Rectal smooth muscle tissue (tissue), 1 donor: ENCODE results near the gene UGT1A9.
"Not testable (repeated sequence)": the region's sequence is repeated elsewhere in the genome, so short reads cannot be mapped to it uniquely, and the experiment has no call there.

Source experiments
- H3K27ac ChIP-seq: one replicate; pipeline ENCODE4 v1.7.0; 2013; ENCODE audit warnings: low read depth, low read length, inconsistent platforms
- H3K27me3 ChIP-seq: one replicate; pipeline ENCODE4 v1.7.0; 2013; ENCODE audit warnings: low read length; ENCODE audit not compliant: control insufficient read depth, insufficient read depth
- H3K36me3 ChIP-seq: one replicate; pipeline ENCODE4 v1.7.0; 2013; ENCODE audit warnings: low read length; ENCODE audit not compliant: control insufficient read depth, insufficient read depth
- H3K4me1 ChIP-seq: one replicate; pipeline ENCODE4 v1.7.0; 2013; ENCODE audit warnings: low read length; ENCODE audit not compliant: control insufficient read depth, insufficient read depth
- H3K4me3 ChIP-seq: one replicate; pipeline ENCODE4 v1.7.0; 2013; ENCODE audit warnings: low read length
- H3K9ac ChIP-seq: one replicate; pipeline ENCODE4 v1.7.0; 2013; ENCODE audit warnings: low read length

UGT1A9 gene

DNA sequence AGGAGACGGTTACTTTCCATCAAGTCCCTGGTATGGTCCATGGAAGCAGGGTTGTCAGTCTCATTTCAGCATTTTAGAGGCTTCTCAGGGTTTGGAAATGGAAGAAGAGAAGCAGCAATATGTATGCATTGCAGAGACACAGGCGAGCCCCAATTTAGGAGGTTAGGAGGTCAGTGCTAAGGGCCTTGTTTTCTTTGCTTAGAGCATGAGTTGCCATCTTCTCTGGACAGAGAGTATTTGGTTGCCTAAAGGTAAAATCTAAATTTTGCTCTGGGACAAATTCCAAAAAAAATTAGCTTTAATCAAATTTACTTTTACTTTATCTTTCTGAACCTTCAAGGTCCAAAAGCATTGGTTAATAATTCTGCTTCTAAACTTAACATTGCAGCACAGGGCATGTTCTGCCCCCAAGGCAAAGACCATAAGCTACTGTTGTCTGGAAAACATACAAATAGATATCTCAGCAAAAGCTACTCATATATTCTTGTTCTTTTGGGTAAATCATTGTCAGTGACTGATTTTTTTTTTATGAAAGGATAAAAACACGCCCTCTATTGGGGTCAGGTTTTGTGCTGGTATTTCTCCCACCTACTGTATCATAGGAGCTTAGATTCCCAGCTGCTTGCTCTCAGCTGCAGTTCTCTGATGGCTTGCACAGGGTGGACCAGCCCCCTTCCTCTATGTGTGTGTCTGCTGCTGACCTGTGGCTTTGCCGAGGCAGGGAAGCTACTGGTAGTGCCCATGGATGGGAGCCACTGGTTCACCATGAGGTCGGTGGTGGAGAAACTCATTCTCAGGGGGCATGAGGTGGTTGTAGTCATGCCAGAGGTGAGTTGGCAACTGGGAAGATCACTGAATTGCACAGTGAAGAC is at the start of gene UGT1A9:
UGT1A9 (plus strand) TSS at position 609 of the 872 bp plus-strand sequence; CDS start at position 646, 37 bp downstream.
- Histone ChIP-seq H3K4me1 (no peaks in the 10 kb centered on the region), H3K9ac (no peak within 1 kb of the TSS)

DNA sequence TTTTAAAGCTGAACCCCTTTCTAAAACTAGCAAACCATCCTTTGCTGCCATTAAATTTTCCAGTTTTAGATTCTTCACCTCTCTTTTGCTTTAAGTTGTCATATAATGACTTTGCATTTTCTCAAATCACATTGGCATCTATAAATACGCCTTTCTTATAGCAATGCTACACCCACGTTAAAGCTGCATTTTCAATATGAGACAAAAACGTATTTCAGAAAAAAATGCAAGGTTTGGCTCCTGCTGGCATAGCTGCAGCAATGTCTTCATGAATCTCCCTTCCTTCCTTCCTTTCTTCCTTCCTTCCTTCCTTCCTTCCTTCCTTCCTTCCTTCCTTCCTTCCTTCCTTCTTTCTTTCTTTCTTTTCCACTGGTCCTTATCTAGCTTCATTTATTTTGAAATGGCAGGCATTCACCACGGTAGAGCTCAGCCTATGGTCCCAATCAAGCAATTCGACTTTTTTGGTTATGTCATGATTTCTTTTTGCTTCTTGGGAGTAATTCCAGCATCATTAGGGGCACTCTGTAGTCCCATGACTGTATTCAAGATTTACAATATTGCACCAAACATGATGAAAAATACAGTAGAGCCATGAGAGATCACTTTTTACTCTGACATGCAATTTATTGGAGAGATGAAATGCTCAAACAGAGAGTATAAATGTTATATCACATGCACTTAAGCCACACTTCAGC is 44.2 kb upstream of the UGT1A9 start:
- H3K36me3 ChIP-seq = no peaks in the 10 kb centered on the region
- H3K9ac ChIP-seq = no peak overlapping the region
- no peaks in the 10 kb centered on the region for H3K4me1 ChIP-seq
- no peak overlapping the region for H3K4me3 ChIP-seq
- no peak overlapping the region for H3K27ac ChIP-seq
- H3K27me3 ChIP-seq = no peaks in the 10 kb centered on the region

More for the DNA sequence above, at the start of gene UGT1A9:
- Histone ChIP-seq H3K27ac (no peak within 1 kb of the TSS), H3K36me3 (no peaks in the 10 kb centered on the region), H3K27me3 (no peaks in the 10 kb centered on the region), H3K4me3 (no peak within 1 kb of the TSS)

DNA sequence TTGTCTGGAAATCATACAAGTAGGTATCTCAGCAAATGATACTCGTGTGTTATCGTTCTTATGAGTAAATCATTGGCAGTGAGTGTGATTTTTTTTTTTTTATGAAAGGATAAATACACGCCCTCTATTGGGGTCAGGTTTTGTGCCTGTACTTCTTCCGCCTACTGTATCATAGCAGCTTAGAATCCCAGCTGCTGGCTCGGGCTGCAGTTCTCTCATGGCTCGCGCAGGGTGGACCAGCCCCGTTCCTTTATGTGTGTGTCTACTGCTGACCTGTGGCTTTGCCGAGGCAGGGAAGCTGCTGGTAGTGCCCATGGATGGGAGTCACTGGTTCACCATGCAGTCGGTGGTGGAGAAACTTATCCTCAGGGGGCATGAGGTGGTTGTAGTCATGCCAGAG is 35.4 kb upstream of the UGT1A9 start, which contains the start of gene UGT1A10:
UGT1A10 (plus strand) TSS at position 143 of the 400 bp plus-strand sequence; CDS start at position 218, 75 bp downstream.
- not testable (repeated sequence) for H3K36me3 ChIP-seq, H3K27ac ChIP-seq, H3K9ac ChIP-seq, H3K27me3 ChIP-seq, H3K4me1 ChIP-seq
- peak within 1 kb of the TSS; percentile 25 for H3K4me3 ChIP-seq

DNA sequence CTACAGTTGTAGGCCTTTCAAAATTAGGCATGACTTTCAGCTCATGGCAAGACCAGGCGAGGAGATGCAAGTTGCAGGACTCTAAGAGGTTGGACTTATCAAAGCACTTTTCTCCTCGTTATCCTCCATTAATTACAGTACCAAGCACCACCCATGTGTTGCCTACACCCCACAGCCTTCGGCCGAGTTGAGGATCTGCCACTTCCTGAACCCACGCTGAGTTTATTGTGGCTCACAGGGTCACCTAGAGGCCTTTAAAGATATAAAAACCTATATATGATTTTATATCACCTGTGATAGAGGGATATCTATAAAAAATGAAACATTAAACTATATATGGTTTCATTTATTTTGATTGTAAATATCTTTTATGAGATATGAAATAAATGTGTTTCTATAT is 32.9 kb upstream of the UGT1A9 start:
- Histone ChIP-seq H3K4me3 (no peak overlapping the region), H3K9ac (no peak overlapping the region), H3K4me1 (no peaks in the 10 kb centered on the region), H3K36me3 (no peaks in the 10 kb centered on the region), H3K27me3 (no peaks in the 10 kb centered on the region), H3K27ac (no peak overlapping the region)

DNA sequence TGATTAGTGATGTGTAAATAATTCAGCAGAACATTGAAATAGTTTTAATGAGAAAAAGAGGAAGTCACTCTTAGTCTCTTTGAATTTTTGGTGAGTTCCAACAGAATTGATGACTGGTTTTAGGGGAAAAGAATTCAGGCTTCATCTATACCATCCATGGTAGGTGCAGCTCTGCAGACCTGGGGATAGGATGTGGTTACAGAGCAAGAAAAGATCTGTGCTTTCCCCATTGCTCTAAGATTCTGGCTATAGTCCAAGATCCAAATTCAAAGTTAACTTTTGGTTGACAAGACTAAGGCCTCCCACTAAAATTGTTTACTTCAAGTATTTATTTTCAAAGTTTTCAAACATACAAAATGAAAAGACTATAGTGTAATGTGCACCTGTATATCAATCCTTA is 31.8 kb upstream of the UGT1A9 start:
- no peak overlapping the region for H3K27ac ChIP-seq
- H3K4me3 ChIP-seq = no peak overlapping the region
- no peaks in the 10 kb centered on the region for H3K27me3 ChIP-seq
- no peaks in the 10 kb centered on the region for H3K36me3 ChIP-seq
- no peak overlapping the region for H3K9ac ChIP-seq
- H3K4me1 ChIP-seq = no peaks in the 10 kb centered on the region

DNA sequence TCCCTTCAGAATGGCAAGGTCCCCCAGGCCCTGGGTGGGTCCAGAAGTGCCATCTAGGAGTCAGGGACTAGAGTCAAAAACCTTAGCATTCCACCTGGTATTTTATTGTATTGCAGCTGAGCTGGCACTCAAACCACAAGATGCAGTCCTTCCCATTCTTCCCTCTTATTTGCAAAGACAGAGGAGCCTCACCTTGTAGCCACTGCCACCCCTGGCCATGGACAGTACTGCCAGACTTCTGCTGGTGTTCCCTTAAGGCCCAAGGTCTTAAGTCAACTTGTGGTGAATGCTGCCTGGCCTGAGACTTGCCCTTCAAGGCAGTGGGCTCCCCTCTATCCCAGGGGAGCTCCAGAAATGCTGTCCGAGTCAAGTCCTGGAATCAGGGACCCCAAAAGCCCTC is 28.6 kb upstream of the UGT1A9 start:
- no peaks in the 10 kb centered on the region for H3K4me1 ChIP-seq
- no peaks in the 10 kb centered on the region for H3K27me3 ChIP-seq
- no peak overlapping the region for H3K27ac ChIP-seq
- H3K4me3 ChIP-seq = no peak overlapping the region
- no peak overlapping the region for H3K9ac ChIP-seq
- no peaks in the 10 kb centered on the region for H3K36me3 ChIP-seq

DNA sequence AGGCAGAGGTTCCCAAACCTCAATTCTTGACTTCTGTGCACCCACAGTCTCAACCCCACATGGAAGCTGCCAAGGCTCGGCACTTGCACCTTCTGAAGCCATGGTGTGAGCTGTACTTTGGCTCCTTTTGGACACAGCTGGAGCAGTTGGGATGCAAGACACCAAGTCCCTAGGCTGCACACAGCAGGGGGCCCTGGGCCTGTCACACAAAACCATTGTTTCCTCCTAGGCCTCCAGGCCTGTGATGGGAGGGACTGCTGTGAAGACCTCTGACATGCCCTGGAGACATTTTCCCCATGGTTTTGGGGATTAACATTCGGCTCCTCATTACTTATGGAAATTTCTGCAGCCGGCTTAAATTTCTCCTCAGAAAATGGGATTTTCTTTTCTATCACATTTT is 25.7 kb upstream of the UGT1A9 start:
- not testable (repeated sequence) for H3K9ac ChIP-seq, H3K36me3 ChIP-seq, H3K27me3 ChIP-seq, H3K4me3 ChIP-seq, H3K4me1 ChIP-seq, H3K27ac ChIP-seq

DNA sequence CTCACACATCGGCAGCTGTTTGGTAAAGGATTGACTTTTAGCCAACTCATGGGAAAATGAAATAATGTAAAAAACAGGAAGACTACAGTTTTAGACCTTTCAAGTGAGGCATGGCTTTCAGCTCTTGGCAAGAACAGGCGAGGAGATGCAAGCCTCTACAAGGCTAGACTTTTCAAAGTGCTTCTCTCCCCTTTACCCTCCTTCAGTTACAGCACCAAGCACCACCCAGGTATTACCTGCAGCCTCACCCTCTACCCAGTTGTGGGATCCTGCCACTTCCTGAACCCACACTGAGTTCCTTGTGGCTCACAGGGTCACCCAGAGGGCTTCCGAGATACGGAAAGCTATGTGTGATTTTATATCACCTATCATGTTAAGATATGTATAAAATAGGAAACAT is 20.7 kb upstream of the UGT1A9 start:
- Histone ChIP-seq H3K4me1 (no peaks in the 10 kb centered on the region), H3K4me3 (no peak overlapping the region), H3K27me3 (no peaks in the 10 kb centered on the region), H3K27ac (no peak overlapping the region), H3K9ac (no peak overlapping the region), H3K36me3 (no peaks in the 10 kb centered on the region)

DNA sequence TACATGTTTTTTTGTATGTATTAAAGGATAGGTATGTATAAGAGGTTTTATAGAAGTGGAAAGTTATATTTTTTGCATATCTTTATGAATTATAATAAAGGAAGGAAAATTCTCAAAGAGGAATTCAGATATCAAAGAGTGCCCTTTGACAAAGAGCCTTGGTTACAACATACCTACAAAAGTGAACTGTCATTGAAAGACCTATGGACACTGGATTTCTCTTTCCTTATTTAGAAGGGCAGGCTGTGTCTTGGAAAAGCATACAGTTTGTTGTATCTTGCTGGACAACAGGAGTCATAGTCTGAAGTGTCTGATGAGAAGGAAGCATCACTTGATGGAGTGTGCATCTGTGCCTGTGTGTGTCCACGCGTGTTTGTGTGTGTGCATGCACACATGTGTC is 20.3 kb upstream of the UGT1A9 start:
- Histone ChIP-seq H3K9ac (no peak overlapping the region), H3K27ac (no peak overlapping the region), H3K27me3 (no peaks in the 10 kb centered on the region), H3K36me3 (no peaks in the 10 kb centered on the region), H3K4me1 (no peaks in the 10 kb centered on the region), H3K4me3 (no peak overlapping the region)

DNA sequence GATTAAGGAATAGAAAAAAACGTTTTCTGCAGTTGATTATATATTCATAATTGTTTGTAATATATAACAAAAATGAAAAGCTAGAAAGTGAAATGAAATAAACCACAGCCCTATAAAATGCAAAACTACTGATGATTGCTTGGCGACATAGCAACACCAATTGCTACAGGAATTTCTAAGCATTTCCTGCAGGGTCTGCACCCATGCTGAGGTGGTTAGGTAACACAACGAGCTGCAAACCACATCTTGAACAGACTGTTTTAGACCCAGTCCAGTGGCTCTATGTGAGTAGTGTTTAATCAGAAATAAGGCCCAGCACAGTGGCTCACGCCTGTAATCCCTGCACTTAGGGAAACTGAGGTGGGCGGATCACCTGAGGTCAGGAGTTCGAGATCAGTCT is 17.2 kb upstream of the UGT1A9 start:
- Histone ChIP-seq H3K4me1 (no peaks in the 10 kb centered on the region), H3K36me3 (no peaks in the 10 kb centered on the region), H3K4me3 (no peak overlapping the region), H3K27me3 (no peaks in the 10 kb centered on the region), H3K9ac (no peak overlapping the region), H3K27ac (no peak overlapping the region)

DNA sequence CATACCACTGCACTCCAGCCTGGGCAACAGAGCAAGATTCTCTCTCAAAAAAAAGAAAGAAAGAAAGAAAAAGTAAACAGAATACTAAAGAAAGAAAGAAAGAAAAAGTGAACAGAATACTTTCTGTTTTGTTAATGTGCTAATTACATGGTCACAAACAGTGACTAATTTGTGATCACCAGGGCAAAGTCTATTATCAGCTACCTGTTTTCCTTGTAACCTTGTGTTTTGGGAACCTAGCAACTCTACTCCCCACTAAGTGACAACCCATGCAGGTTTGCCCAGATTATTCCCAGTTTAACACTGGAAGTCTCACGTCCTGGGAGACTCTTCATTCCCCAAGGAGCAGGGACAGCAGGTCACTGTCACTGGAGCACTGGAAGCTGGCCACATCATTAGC is 16.7 kb upstream of the UGT1A9 start:
- Histone ChIP-seq H3K27ac (no peak overlapping the region), H3K9ac (no peak overlapping the region), H3K36me3 (no peaks in the 10 kb centered on the region), H3K4me3 (no peak overlapping the region), H3K4me1 (no peaks in the 10 kb centered on the region), H3K27me3 (no peaks in the 10 kb centered on the region)

DNA sequence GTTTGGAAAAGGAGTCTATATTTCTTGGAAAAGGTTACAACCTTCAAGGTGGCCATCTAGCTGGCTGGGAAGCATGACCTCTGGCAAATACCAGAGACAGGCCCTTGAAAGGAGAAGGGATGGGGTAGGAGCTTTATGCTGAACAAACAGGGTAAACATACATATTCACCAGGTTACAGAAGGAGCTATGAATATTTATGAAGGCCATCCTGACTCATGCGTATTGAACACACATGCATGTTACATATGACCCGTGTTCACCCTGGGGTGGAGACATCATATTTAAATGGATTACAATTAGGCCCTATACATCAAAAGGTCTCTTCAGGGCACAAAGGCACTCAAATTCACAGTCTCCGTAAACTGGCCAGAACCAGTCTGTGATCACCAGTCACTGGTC is 15.8 kb upstream of the UGT1A9 start:
- H3K27ac ChIP-seq, H3K9ac ChIP-seq, H3K4me1 ChIP-seq, H3K36me3 ChIP-seq, H3K4me3 ChIP-seq, H3K27me3 ChIP-seq: not testable (repeated sequence)

DNA sequence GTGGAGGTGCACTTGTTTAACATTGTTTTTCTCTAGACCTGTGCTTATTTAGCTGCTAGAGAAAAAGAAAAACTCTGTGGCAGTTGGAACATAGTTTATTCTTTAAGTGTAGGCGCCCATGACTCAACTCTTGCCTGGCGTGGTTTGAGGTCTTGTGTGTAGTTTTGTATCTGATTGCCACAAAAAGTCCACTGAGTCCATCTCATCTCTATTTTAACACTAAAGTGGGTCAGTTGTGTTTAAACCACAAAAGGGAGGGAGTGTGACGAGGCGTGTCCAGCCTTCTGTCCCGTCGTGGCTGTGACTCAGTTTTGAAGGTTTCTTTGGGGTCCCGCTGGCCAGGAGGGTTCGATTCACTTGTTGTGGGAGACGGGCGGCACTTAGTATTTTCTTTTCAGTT is 15.3 kb upstream of the UGT1A9 start:
- H3K4me1 ChIP-seq = no peaks in the 10 kb centered on the region
- H3K27me3 ChIP-seq = no peaks in the 10 kb centered on the region
- H3K4me3 ChIP-seq = no peak overlapping the region
- H3K36me3 ChIP-seq = no peaks in the 10 kb centered on the region
- H3K9ac ChIP-seq = no peak overlapping the region
- H3K27ac ChIP-seq = no peak overlapping the region
